ELR (cell line): ENCODE measurements around the gene PRKCZ.

ENCODE experiments used
- DNase-seq: peaks from one replicate; pipeline ENCODE4 v3.0.0-alpha.2; 2015; ENCODE audit warnings: low read depth

PRKCZ gene

DNA sequence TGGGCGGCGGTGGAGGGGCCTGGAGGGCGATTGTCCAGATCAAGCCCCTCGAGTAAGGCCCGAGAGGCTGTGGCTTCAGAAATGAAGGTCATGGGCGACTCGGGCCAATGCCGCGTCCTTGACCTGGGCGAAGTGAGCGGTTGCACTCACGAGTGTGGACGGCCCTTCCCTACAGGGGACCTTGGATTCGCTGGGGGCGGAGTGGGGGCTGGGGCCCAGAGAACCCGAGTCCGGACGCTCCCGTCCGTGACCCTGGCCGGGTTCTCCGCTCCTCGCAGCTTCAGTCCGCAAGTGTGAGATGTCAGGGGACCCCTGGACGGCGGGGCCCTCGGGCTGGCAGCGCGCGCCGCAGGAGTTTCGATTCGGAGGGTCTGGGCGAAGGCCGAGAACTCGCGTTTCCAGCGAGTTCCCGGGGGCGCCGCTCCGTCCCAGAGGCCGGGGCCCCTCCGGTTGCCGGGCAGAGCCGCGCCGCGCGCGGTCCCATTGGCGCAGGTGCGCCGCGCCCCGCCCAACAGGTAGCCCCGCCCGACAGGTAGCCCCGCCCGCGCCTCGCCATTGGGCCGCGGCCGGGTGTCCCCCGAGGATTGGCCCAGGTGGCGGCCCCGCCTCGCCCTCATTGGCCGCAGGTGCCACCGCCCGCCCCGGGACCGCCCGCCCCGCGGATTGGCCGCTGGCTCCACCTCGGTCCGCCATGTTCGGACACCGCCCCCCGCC is at the start of gene PRKCZ:
Gene PRKCZ (plus strand): TSS at position 694 of the 714 bp plus-strand sequence. CDS start 220 bp downstream, outside the sequence.
- peak; percentile 32 for DNase-seq

DNA sequence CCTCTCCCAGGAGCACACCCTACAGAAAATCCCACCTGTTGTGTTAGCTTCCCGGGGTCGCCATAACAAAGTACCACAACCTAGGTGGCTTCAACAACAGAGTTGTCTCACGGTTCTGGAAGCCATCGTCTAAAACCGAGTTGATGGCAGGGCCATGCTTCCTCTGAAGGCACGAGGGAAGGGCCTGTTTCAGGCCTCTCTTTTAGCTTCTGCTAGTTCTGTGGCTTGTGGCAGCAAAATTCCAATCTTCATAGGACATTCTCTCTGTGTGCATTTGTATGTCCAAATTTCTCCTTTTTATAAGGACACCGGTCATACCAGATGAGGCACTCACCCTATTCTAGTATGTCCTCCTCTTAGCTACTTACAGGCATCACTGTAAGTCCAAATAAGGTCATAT is 49.8 kb upstream of the PRKCZ start:
- no peak for DNase-seq

DNA sequence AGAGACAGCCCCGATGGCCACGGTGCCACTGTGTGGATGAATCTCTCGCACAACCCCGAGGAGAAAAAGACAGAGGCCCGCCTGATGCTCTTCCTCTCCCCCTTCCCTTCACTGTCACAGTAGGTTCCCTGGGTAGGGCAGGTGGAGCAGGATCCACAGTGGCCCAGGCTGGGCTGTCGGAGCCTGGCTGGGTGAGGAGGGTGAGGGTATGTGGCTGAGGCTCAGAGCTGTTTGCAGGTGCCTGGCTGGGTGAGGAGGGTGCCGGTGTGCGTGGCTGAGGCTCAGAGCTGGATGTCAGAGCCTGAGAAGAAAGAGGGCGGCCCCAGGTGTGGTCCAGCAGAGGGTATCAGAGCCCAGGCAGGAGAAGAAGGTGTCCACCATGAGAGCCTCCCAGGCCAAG is 49.4 kb upstream of the PRKCZ start:
- no peak for DNase-seq

DNA sequence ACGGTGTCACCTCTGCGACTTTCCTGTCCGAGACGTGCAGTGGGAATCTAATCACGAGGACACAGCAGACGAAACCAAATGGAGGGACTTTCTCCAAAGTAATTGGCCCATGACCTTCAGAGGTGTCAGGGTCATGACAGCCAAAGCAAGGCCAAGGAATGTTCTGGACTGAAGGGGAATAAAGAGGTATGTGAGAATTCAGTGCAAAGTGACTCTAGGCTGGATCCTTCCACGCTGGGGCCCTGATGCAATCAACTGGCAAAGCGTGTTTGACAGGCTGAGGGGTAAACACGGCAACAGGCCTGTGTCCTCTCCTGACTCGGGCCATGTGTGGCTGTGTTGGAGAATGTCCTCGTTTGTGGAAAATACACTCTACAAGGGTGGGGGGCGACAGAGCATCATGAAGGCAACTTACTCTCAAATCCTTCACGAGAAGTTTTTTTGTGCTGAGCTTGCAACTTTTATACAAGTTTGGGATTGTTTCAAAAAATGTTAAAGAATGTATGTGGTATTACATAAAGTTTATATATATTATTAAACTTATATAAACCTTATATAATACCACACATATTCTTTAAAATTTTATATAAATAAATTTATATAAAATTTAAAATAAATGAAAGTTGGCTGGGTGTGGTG is 48.3 kb upstream of the PRKCZ start:
- DNase-seq = no peak

- peak; percentile 38 for DNase-seq
Observed at GRCh38 chr1:2003541-2004131, 46.6 kb upstream of the PRKCZ start, which contains the start of gene CFAP74. Gene CFAP74, minus strand, starts transcription at chr1:2003786. Its CDS starts 12,830 bp downstream, at chr1:1990956.

DNA sequence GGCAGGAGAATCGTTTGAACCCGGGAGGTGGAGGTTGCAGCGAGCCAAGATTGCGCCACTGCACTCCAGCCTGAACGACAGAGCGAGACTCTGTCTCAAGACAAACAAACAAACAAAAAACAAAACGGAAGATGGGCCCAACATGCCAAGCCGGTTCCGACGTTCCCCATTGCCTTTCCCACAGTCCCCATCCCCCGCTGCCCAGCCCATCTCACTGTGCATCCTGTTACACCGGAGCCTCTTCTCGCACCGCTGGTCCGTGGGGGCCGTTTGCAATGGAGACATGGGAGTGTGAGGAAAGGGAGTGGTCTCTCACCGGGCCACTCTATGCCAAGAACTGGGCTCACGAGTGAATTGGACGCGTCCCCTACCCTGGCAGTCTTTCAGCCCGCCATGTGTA is 45.4 kb upstream of the PRKCZ start:
- DNase-seq = no peak

DNA sequence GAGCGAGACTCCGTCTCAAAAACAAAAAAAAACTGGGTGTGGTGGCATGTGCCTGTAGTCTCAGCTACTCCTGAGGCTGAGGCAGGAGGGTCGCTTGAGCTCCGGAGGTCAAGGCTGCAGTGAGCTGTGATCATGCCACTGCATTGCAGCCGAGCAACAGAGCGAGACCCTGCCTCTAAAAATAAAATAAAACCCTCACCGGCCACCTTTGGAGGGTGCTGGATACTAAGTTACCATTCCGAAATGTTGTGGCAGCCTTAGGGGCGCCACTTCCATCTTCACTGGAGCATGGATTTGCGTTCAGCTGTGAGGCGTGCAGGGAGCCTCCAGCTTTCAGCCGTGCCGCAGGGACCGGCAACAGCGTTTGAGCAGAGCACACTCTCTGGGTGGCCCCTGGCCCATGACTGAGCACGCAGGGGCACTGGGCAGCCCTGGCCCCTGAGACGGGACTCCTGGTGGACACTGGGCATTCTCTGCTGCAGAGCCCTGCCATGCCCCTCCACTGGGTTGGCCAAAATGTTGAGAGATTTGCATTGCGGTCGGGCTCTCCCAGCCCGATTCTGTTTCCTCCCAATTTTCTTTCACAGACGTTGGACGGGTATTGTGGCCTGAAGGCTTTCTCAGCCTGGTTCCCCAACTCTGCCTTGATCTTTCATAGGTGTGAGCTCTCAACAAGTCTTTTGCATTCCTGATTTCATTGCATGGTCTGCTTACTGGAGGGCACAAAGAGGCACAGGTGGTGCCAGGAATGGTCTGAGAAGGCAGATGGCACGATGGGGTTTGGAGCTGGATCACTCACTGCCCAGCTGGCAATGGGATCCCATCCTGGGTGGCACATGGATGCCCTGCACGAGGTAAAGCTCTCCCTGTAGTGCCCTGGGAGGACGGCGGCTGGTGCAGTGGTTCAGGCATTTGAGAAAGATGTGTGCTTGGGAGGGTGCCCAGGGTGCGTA is 40.8 kb upstream of the PRKCZ start:
- no peak for DNase-seq

DNA sequence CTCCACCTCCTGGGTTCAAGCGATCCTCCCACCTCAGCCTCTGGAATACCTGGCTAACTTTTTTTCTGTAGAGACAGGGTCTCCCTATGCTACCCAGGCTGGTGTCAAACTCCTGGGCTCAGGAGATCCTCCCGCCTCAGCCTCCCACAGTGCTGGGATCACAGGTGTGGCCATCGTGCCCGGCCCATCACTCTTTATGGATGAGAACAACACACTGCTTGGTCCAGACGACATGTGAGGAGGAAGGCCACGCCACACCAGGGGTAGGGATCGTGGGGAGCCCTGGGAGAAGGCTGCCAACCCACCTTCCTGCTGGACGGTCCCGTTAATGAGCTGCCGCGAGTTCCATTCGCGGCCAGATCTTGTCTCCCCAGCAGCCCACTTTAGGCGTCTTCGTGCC is 36.0 kb upstream of the PRKCZ start:
- DNase-seq = no peak

DNA sequence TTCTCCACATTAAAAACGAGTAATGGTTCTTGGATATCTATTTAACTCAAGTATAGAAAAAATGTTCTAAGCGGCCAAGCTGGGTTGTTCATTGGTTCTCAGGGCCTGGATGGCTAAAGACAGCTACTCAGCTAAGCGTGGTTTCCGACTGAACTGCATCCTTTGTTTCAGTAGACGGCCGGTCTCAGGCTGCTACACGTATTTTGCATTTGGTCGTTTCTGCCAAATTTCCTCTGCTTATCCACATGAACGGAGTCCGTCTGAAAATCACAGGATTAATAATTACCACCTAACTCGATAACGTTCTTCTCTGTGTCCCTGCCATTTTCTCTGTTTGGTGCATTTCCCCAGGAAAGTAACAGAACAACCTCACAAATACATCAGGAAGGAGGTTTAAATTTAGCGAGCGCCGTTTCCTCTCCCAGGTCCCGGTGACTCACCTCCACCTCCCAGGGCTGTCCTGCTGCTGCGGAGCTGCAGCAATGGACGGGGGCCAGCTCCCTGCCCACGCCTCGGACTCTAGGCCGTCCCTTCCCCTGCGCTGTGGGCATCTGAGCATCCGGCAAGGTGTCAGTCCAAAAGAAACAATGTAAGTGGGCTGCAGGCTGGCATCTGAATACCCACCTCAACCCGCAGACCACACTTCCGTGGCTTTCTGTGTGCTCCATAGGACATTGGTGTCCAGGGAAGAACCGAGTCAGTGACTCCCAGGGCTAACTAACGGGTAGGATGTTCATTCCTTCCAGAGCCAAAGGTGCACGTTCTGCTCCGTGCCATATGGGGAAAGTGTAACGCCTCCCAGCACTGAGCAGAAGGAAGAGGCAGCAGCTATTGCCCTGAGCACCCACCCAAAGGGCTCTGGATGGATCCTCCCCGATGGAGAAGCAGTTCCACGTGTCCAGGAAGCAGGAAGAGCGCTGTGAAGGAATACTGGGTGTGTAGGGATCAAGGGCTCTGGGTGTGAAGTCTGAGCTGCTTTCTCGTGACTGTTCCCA is 35.2 kb upstream of the PRKCZ start:
- no peak for DNase-seq

DNA sequence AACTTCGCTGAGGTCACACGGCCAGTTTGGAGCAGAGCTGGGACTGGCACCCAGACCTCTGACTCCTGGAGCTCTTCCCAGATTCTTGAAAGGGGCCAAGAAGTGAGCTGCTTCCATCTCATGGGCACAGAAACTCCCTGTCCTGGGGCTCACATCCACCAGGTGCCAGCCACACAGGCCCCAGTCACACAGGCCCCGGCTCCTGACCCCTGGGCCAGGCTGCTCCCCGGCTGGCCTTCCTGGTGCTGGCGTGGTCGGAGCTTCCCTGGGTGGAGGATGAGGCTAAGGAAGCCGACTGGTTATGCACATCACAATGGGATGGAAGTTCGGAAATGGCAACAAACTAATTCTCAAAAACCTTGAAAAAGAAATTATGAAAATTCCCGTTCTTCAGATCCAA is 34.1 kb upstream of the PRKCZ start:
- DNase-seq = no peak

DNA sequence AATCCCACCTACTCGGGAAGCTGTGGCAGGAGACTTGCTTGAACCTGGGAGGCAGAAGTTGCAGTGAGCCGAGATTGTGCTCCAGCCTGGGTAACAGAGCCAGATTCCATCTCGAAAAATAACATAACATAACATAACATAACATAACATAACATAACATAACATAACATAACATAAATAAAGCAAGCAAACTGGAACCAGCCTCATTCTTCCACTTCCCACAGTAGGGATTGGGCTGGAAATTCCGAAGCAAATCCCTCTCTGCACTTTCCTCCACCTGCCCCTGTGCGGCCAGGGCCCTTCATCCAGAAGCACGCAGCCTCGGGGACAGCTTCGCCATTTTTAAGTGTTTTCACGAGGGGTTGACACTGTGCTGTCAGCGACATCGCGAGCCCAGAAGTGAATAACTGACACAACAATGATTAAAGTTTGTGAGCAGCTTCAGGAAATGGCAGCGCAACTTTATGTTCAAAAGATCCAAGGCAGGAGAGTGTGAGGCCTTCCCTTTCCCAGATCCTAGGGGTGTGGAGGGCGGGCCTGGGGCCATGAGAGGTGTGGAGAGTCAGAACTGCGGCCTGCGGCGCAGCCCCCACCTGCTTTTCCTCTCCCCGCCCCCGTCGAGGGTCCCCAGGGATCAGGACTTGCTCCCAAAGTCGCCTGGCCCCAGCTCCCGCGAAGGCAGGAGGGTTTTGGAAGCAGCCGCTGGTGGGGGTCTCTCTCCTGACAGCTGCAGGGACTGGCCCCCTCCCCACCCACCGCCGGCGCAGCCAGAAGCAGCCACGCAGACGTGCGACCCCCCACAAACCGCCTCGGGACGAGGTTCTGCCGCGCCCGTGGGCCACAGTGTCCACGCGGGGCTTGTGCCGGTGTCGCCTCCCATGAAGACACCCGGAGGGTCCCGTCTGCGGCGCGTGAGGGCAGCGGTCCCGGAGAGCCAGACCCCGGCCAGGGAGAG is 31.7 kb upstream of the PRKCZ start:
- DNase-seq = no peak

DNA sequence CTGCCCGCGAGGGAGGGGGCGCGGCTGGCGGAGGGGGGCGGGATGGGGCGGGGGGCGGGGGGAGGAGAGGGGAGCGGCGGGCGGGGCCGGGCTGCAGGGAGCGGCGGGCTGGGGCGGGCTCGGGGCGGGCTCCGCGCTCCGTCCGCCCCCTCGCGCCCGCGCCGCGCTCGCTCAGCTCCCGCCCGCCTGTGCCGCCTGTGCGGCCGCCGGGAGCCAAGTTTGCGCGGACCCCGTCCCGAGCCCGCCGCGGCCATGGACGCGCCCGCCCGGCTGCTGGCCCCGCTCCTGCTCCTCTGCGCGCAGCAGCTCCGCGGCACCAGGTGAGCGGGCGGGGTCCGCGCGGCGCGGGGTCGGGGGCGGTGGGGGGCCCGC is 31.1 kb upstream of the PRKCZ start, which contains the start of gene GABRD:
Gene GABRD (plus strand): TSS at position 174 of the 372 bp plus-strand sequence. CDS start 79 bp downstream, at position 253.
- no peak for DNase-seq

- no peak for DNase-seq
Observed at GRCh38 chr1:2019571-2020309, 30.5 kb upstream of the PRKCZ start.

GRCh38 chr1:2020310-2020655 is 29.9 kb upstream of the PRKCZ start:
- no peak for DNase-seq

- no peak for DNase-seq
Observed at GRCh38 chr1:2021550-2021949, 28.7 kb upstream of the PRKCZ start.

DNA sequence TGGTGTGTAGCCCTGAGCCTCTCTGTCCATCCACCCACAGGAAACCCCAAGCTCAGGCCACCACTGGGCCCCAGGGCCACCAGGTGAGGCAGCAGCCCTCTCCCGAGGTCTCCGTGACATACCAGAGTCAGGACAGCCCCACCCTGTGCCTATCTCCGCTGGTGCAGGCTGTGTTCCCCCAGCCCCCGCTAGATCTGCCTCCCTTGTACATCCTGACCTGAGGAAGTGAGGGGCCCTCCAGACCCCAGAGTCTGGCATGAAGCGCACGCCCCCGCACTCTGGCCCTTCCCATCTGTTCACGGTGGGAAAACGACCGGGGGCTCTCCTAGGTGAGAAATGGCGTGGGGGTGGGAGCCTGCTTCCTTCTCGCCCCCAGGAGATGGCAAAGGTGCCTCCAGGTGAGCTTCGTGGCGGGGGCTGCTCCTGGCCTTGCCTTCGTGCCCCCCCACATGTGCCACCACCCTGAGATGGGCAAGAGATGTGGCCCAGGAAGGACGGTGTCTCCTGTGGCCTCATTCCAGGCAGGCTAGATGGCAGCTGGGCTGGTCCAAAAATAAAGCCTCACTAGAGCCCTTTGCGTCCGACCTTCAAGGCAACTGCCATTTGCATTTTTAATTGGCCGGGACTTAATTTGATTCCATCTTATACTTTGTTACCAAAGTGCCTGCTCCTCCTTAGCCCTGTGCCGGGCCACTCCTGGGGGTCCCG is 28.0 kb upstream of the PRKCZ start:
- no peak for DNase-seq

GRCh38 chr1:2023187-2023586 is 27.0 kb upstream of the PRKCZ start:
- no peak for DNase-seq

GRCh38 chr1:2024451-2024850 is 25.8 kb upstream of the PRKCZ start:
- no peak for DNase-seq
